ENCODE data around the gene SERPIND1. TPM values are rescaled to one million over a fixed set of nuclear protein-coding genes. Genes with fewer than 3 reads are reported as not detected.

The SERPIND1 gene
- total and polyA plus RNA-seq, 2 donors (not counting 1 experiment from before 2014, with no cell fraction given), result not detected

- ChIA-PET POLR2A (interaction anchor here (0.7 kb wide), 1 partner anchor 26 kb away, joined by 7 read pairs; no protein-coding TSS in a partner anchor), CTCF (interaction anchor here (0.6 to 1.1 kb wide), 2 partner anchors 27 to 1124 kb away, joined by 3 read pairs; no protein-coding TSS in a partner anchor)
- Histone ChIP-seq H2AFZ (ENCODE audit: insufficient read depth, low read depth, low read length, poor library complexity, severe bottlenecking) (no peak overlapping the region), H4K20me1 (ENCODE audit: control insufficient read depth, insufficient read depth, low read length, poor library complexity, severe bottlenecking) (no peaks in the 10 kb centered on the region), H3K27me3 (replicated peaks in 1 of 4; ENCODE audit: control extremely low read depth in 1 of 4, control insufficient read depth in 3 of 4, insufficient read depth in 4 of 4, low read length in 3 of 4) (no peaks in the 10 kb centered on the region), H3K4me2 (replicated peaks; ENCODE audit: low read depth, low read length, poor library complexity, severe bottlenecking) (no peak overlapping the region), H3K4me3 (ENCODE audit: control extremely low read depth in 1 of 5, extremely low read depth in 1 of 5, insufficient read depth in 1 of 5, low read depth in 2 of 5, low read length in 4 of 5) (no peak overlapping the region), H3K36me3 (replicated peaks in 1 of 2; ENCODE audit: control extremely low read depth in 1 of 2, control insufficient read depth in 1 of 2, extremely low read depth in 1 of 2, insufficient read depth in 2 of 2, low read length in 1 of 2) (peaks cover 0 to 67% of the 10 kb centered on the region in 2 experiments), H3K79me2 (ENCODE audit: control insufficient read depth, insufficient read depth, low read length) (no peaks in the 10 kb centered on the region), H3K9ac (ENCODE audit: low read length) (no peak overlapping the region), H3K4me1 (ENCODE audit: control insufficient read depth in 2 of 2, insufficient read depth in 2 of 2, low read length in 2 of 2) (peaks cover 3 to 10% of the 10 kb centered on the region in 2 donors), H3K9me3 (ENCODE audit: control extremely low read depth in 1 of 3, control insufficient read depth in 2 of 3, insufficient read depth in 1 of 3, low read length in 2 of 3) (no peaks in the 10 kb centered on the region), H3K27ac (ENCODE audit: low read length in 2 of 2) (no peak overlapping the region)
- ATAC-seq (ENCODE audit: low read depth) (no peak), DNase-seq (no peak)
- WGBS (ENCODE audit: insufficient coverage), result no CpG with 5 or more reads among the region's 1 CpG
- H3K4me3 Mint-ChIP-seq, result no peak overlapping the region
- intact Hi-C loops (cut with micrococcal nuclease), result no loop called here
- H3K27me3 Mint-ChIP-seq, result no peaks in the 10 kb centered on the region
- no peak overlapping the region for H3K27ac Mint-ChIP-seq
- no peaks in the 10 kb centered on the region for H3K9me3 Mint-ChIP-seq (ENCODE audit: insufficient read depth)
- H3K4me1 Mint-ChIP-seq, result peaks cover 11% of the 10 kb centered on the region
- no peak for TF ChIP-seq EZH2 (IDR thresholded peaks at IDR 0.05; ENCODE audit: borderline replicate concordance, insufficient read depth, low read depth, low read length, poor library complexity, severe bottlenecking)
- TF ChIP-seq, protein P1, sequence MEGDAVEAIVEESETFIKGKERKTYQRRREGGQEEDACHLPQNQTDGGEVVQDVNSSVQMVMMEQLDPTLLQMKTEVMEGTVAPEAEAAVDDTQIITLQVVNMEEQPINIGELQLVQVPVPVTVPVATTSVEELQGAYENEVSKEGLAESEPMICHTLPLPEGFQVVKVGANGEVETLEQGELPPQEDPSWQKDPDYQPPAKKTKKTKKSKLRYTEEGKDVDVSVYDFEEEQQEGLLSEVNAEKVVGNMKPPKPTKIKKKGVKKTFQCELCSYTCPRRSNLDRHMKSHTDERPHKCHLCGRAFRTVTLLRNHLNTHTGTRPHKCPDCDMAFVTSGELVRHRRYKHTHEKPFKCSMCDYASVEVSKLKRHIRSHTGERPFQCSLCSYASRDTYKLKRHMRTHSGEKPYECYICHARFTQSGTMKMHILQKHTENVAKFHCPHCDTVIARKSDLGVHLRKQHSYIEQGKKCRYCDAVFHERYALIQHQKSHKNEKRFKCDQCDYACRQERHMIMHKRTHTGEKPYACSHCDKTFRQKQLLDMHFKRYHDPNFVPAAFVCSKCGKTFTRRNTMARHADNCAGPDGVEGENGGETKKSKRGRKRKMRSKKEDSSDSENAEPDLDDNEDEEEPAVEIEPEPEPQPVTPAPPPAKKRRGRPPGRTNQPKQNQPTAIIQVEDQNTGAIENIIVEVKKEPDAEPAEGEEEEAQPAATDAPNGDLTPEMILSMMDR (IDR thresholded peaks at IDR 0.05), result no peak
These were observed 37.3 kb downstream of the SERPIND1 start for GRCh38 chr22:20811171-20811570.

DNA sequence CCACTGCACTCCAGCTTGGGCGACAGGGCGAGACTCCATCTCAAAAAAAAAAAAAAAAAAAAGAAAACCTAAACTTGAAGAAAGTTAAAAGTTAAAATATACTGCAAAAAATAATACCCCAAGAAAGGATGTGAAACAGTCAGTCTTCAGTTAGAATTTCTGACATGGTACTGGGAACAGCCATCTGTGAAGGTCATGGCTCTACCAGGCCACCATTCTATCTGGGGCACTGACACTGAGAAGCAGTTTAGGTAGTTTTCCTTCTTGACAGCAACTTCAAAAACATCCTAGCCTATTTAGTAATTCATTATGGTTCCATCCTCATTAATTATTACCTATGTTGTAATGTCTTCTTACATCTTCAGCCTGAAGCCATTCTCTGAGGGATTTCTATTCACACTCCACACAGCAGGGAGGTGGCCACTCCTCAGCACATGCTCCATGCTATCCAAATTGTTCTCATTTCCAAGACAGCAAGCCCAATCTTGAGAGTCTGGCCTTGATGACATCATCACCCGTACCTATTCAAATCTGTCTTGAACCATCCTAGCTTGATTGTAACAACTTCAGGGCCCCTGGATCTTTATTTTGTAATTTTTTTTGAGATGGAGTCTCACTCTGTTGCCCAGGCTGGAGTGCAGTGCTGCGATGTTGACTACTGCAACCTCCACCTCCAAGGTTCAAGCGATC, 38.2 kb downstream of the SERPIND1 start:
- Histone ChIP-seq H3K27me3 (replicated peaks in 1 of 4; ENCODE audit: control extremely low read depth in 1 of 4, control insufficient read depth in 3 of 4, insufficient read depth in 4 of 4, low read length in 3 of 4) (no peaks in the 10 kb centered on the region), H3K4me1 (ENCODE audit: control insufficient read depth in 2 of 2, insufficient read depth in 2 of 2, low read length in 2 of 2) (peaks cover 3 to 10% of the 10 kb centered on the region in 2 donors), H3K79me2 (ENCODE audit: control insufficient read depth, insufficient read depth, low read length) (no peaks in the 10 kb centered on the region), H2AFZ (ENCODE audit: insufficient read depth, low read depth, low read length, poor library complexity, severe bottlenecking) (no peak overlapping the region), H3K4me2 (replicated peaks; ENCODE audit: low read depth, low read length, poor library complexity, severe bottlenecking) (no peak overlapping the region), H3K27ac (ENCODE audit: low read length in 2 of 2) (no peak overlapping the region), H3K9me3 (ENCODE audit: control extremely low read depth in 1 of 3, control insufficient read depth in 2 of 3, insufficient read depth in 1 of 3, low read length in 2 of 3) (no peaks in the 10 kb centered on the region), H3K9ac (ENCODE audit: low read length) (no peak overlapping the region), H4K20me1 (ENCODE audit: control insufficient read depth, insufficient read depth, low read length, poor library complexity, severe bottlenecking) (no peaks in the 10 kb centered on the region), H3K36me3 (replicated peaks in 1 of 2; ENCODE audit: control extremely low read depth in 1 of 2, control insufficient read depth in 1 of 2, extremely low read depth in 1 of 2, insufficient read depth in 2 of 2, low read length in 1 of 2) (peaks cover 0 to 67% of the 10 kb centered on the region in 2 experiments), H3K4me3 (ENCODE audit: control extremely low read depth in 1 of 5, extremely low read depth in 1 of 5, insufficient read depth in 1 of 5, low read depth in 2 of 5, low read length in 4 of 5) (no peak overlapping the region)
- Mint-ChIP-seq H3K27me3 (no peaks in the 10 kb centered on the region), H3K4me1 (peaks cover 11% of the 10 kb centered on the region), H3K4me3 (no peak overlapping the region), H3K9me3 (ENCODE audit: insufficient read depth) (no peaks in the 10 kb centered on the region), H3K27ac (no peak overlapping the region)
- no peak for TF ChIP-seq EZH2 (IDR thresholded peaks at IDR 0.05; ENCODE audit: borderline replicate concordance, insufficient read depth, low read depth, low read length, poor library complexity, severe bottlenecking)
- TF ChIP-seq, protein P1 (IDR thresholded peaks at IDR 0.05), result no peak
- ChIA-PET POLR2A (no interaction called here), CTCF (interaction anchor here (0.6 kb wide), 2 partner anchors 74 to 1123 kb away, joined by 3 read pairs; no protein-coding TSS in a partner anchor)
- no CpG with 5 or more reads among the region's 5 CpGs for WGBS (ENCODE audit: insufficient coverage)
- ATAC-seq (ENCODE audit: low read depth) (no peak), DNase-seq (no peak)
- intact Hi-C loops (cut with micrococcal nuclease), result no loop called here
